ENCODE data around the gene MYH13. TPM values are rescaled to one million over a fixed set of nuclear protein-coding genes. Genes with fewer than 3 reads are reported as not detected.

The MYH13 gene
- total RNA-seq, 2 experiments from 2014 or later: not detected

GRCh38 chr17:10314329-10314728 is 58.5 kb downstream of the MYH13 start:
- no peak for DNase-seq
- POLR2A ChIA-PET: no interaction called here
- Histone ChIP-seq H3K4me1 (ENCODE audit: insufficient read depth, low read length) (no peaks in the 10 kb centered on the region), H3K27ac (ENCODE audit: low read depth in 1 of 2, low read length in 2 of 2) (no peak overlapping the region), H3K9me3 (ENCODE audit: control insufficient read depth in 1 of 2, insufficient read depth in 1 of 2, low read length in 2 of 2) (peaks cover 0 to 11% of the 10 kb centered on the region in 2 experiments), H3K4me3 (ENCODE audit: low read length) (no peak overlapping the region), H3K36me3 (ENCODE audit: insufficient read depth, low read length) (no peaks in the 10 kb centered on the region), H3K27me3 (ENCODE audit: control insufficient read depth in 1 of 2, insufficient read depth in 2 of 2, low read length in 2 of 2) (no peaks in the 10 kb centered on the region)
- Mint-ChIP-seq H3K4me1 (ENCODE audit: low read depth) (peaks cover 5% of the 10 kb centered on the region), H3K27me3 (peaks cover 5% of the 10 kb centered on the region), H3K36me3 (ENCODE audit: low read depth) (no peaks in the 10 kb centered on the region), H3K27ac (no peak overlapping the region), H3K4me3 (no peak overlapping the region), H3K9me3 (no peaks in the 10 kb centered on the region)
- ATAC-seq (ENCODE audit: poor library complexity): no peak
- TF ChIP-seq CTCF (IDR thresholded peaks at IDR 0.05): no peak
- CTCF ChIA-PET: no interaction called here
- intact Hi-C loops (cut with DNase I, micrococcal nuclease): no loop called here

DNA sequence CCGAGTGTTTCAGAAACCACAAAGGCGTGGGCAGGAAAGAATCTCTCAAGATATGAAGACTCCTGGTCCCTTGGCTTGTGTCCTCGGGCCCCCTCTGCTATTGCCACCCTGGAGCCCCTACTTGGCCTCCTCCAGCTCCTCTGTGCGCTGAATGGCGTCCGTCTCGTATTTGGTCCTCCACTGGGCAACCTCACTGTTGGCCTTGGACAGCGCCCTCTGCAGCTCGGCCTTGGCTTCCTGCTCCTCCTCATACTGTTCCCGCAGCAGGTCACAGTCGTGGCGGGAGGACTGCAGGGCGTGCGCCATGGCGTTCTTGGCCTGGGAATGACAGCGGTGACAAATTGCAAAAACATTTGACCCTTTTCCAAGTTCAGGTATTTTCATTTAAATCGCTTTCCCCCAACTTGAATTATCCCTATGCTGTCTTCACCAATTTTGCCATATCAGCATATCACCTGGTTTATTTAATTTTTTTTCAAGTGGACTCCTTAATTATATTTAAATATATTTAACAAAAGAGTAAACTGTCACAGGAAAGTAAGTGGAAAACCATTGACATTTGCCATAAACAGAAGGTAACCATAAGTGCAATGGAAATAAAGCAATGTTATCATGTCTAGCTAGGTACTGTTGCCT is 59.7 kb downstream of the MYH13 start:
- Mint-ChIP-seq H3K27me3 (peaks cover 5% of the 10 kb centered on the region), H3K36me3 (ENCODE audit: low read depth) (no peaks in the 10 kb centered on the region), H3K27ac (no peak overlapping the region), H3K4me1 (ENCODE audit: low read depth) (peaks cover 5% of the 10 kb centered on the region), H3K9me3 (no peaks in the 10 kb centered on the region), H3K4me3 (no peak overlapping the region)
- no peaks in the 10 kb centered on the region for H3K4me1 ChIP-seq (ENCODE audit: insufficient read depth, low read length)
- H3K27me3 ChIP-seq (ENCODE audit: control insufficient read depth in 1 of 2, insufficient read depth in 2 of 2, low read length in 2 of 2): no peaks in the 10 kb centered on the region
- no peak overlapping the region for H3K27ac ChIP-seq (ENCODE audit: low read depth in 1 of 2, low read length in 2 of 2)
- no peak for ATAC-seq (ENCODE audit: poor library complexity)
- ChIA-PET POLR2A (no interaction called here), CTCF (no interaction called here)
- peaks cover 0 to 16% of the 10 kb centered on the region in 2 experiments for H3K9me3 ChIP-seq (ENCODE audit: control insufficient read depth in 1 of 2, insufficient read depth in 1 of 2, low read length in 2 of 2)
- no peak for DNase-seq
- H3K36me3 ChIP-seq (ENCODE audit: insufficient read depth, low read length): no peaks in the 10 kb centered on the region
- intact Hi-C loops (cut with DNase I, micrococcal nuclease): no loop called here
- H3K4me3 ChIP-seq (ENCODE audit: low read length): no peak overlapping the region
- TF ChIP-seq CTCF (IDR thresholded peaks at IDR 0.05): no peak

GRCh38 chr17:10311131-10311530 is 61.7 kb downstream of the MYH13 start:
- ATAC-seq (ENCODE audit: poor library complexity): no peak
- H3K4me3 ChIP-seq (ENCODE audit: low read length): no peak overlapping the region
- no peaks in the 10 kb centered on the region for H3K4me1 ChIP-seq (ENCODE audit: insufficient read depth, low read length)
- no peak for DNase-seq
- no peak overlapping the region for H3K4me3 Mint-ChIP-seq
- no peak overlapping the region for H3K27ac Mint-ChIP-seq
- TF ChIP-seq CTCF (IDR thresholded peaks at IDR 0.05): no peak
- intact Hi-C loops (cut with DNase I, micrococcal nuclease): no loop called here
- H3K27ac ChIP-seq (ENCODE audit: low read depth in 1 of 2, low read length in 2 of 2): no peak overlapping the region
- POLR2A ChIA-PET: no interaction called here
- H3K9me3 Mint-ChIP-seq: no peaks in the 10 kb centered on the region
- peaks cover 0 to 12% of the 10 kb centered on the region in 2 experiments for H3K9me3 ChIP-seq (ENCODE audit: control insufficient read depth in 1 of 2, insufficient read depth in 1 of 2, low read length in 2 of 2)
- H3K27me3 Mint-ChIP-seq: no peaks in the 10 kb centered on the region
- CTCF ChIA-PET: no interaction called here
- H3K27me3 ChIP-seq (ENCODE audit: control insufficient read depth in 1 of 2, insufficient read depth in 2 of 2, low read length in 2 of 2): no peaks in the 10 kb centered on the region
- H3K36me3 Mint-ChIP-seq (ENCODE audit: low read depth): no peaks in the 10 kb centered on the region
- no peaks in the 10 kb centered on the region for H3K4me1 Mint-ChIP-seq (ENCODE audit: low read depth)
- H3K36me3 ChIP-seq (ENCODE audit: insufficient read depth, low read length): no peaks in the 10 kb centered on the region

All from CD4-positive, alpha-beta T cell (primary cell).